A549 (cell line): Measurements from ENCODE around the gene SLC25A25.

ENCODE experiments used
- CHD4 ChIP-seq: fragments of 200-600 bp; sonication (generic); IDR thresholded peaks from 2 replicates; pipeline ENCODE4 v1.6.1; 2016; ENCODE audit warnings: antibody characterized with exemption, mild to moderate bottlenecking, borderline replicate concordance
- CTCF ChIP-seq: fragments of >200 bp; sonication (Bioruptor Twin); formaldehyde crosslinking; IDR thresholded peaks from 3 replicates; pipeline ENCODE4 v1.5.1; 2016
- MAZ ChIP-seq: fragments of 150-350 bp; IDR thresholded peaks from 2 replicates; pipeline ENCODE4 v1.6.1; 2014; ENCODE audit warnings: antibody characterized with exemption, low read depth, low read length, borderline replicate concordance

- TF ChIP-seq CHD4: no peak
- no peak for TF ChIP-seq MAZ
- no peak for TF ChIP-seq CTCF
Measured at GRCh38 chr9:128141604-128142003, 73.6 kb downstream of the SLC25A25 start.
